Measurements from ENCODE around the gene SMYD3. TPM values are rescaled to one million over a fixed set of nuclear protein-coding genes. Genes with fewer than 3 reads are reported as not detected.

SMYD3 gene
- 10 to 100 TPM; 15.6 to 21.1 (median 18.4) TPM for total RNA-seq

- no peak for TF ChIP-seq CTCF (IDR thresholded peaks at IDR 0.05; ENCODE audit: low read depth)
These were observed at the start of gene SMYD3 for GRCh38 chr1:246506674-246507481. TSS of gene SMYD3 (minus strand) at chr1:246507279.

DNA sequence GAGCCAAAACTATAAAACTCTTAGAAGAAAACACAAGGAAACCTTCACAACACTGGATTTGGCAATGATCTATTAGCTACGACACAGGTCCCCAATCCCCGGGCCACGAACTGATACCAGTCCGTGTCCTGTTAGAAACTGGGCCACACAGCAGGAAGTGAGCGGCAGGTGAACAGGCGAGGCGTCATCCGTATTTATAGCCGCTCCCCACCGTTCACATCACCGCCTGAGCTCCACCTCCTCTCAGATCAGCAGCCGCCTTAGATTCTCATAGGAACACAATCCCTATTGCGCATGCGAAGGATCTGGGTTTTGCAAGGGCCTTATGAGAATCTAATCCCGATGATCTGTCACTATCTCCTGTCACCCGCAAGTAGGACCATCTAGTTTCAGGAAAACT is 47.1 kb upstream of the SMYD3 start:
- TF ChIP-seq CTCF (IDR thresholded peaks at IDR 0.05; ENCODE audit: low read depth), result no peak

DNA sequence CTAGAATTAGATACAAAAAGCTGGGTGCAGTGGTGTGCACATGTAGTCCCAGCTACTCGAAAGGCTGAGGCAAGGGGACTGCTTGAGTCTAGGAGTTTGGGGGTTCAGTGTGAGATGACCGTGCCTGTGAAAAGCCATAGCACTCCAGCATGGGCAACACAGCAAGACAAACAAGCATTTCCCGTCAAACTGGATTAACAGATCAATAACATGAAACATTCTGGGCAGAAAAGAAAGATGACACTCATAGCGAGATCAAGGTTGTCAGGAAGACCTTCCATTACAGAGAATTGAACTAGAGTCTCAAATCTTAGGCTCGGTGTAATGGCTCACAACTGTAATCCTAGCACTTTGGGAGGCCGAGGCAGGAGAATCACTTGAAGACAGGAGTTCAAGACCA is 45.0 kb upstream of the SMYD3 start:
- TF ChIP-seq CTCF (IDR thresholded peaks at IDR 0.05; ENCODE audit: low read depth), result no peak

DNA sequence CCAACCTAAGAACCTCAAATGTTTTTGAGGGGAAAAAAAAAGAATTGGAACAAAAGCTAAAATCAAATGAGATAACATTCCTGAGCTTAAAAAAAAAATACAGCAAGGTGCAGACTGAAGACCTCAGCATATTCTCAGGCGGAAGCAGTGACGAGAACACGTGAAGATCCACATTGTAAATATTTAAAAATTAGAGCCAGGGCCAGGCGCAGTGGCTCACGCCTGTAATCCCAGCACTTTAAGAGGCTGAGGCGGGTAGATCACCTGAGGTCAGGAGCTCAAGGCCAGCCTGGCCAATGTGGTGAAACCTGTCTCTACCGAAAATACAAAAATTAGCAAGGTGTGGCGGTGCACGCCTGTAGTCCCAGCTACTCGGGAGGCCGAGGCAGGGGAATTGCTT is 43.3 kb upstream of the SMYD3 start:
- TF ChIP-seq CTCF (IDR thresholded peaks at IDR 0.05; ENCODE audit: low read depth), result no peak

- no peak for TF ChIP-seq CTCF (IDR thresholded peaks at IDR 0.05; ENCODE audit: low read depth)
These were observed 42.6 kb upstream of the SMYD3 start for GRCh38 chr1:246549665-246550064.

DNA sequence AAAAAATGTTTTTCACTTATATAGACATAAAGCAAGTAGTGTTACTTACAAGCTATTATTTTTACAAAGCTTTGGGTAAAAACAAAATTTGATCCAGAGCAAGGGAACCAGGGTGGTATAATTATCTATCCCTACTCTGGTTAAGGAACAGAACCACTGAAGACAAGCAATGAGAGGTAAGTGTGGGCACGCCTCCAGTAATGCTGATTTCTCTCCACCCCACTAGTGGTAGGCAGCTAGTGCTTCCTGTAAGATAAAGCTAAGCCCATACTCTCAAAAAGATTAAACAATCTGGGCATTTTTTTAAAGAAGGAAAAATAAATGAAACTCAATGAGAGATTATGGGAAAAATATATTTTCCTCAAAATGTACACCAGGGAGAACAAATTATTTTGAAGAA is 36.9 kb upstream of the SMYD3 start:
- TF ChIP-seq CTCF (IDR thresholded peaks at IDR 0.05; ENCODE audit: low read depth), result no peak

GRCh38 chr1:246540738-246541491 is 33.8 kb upstream of the SMYD3 start:
- TF ChIP-seq CTCF (IDR thresholded peaks at IDR 0.05; ENCODE audit: low read depth), result no peak
